RPMI8226 (cell line): ENCODE measurements around the gene SEBOX.

ENCODE experiments used
- DNase-seq: peaks from one replicate; pipeline ENCODE4 v3.0.0-alpha.2; 2015

The SEBOX gene

GRCh38 chr17:28392491-28392890 is 27.5 kb upstream of the SEBOX start:
- DNase-seq = no peak

GRCh38 chr17:28391401-28391800 is 26.4 kb upstream of the SEBOX start:
- no peak for DNase-seq

GRCh38 chr17:28390984-28391383 is 26.0 kb upstream of the SEBOX start:
- no peak for DNase-seq

GRCh38 chr17:28390563-28390962 is 25.6 kb upstream of the SEBOX start:
- no peak for DNase-seq

GRCh38 chr17:28390141-28390540 is 25.1 kb upstream of the SEBOX start:
- no peak for DNase-seq

- DNase-seq = no peak
Measured at GRCh38 chr17:28388106-28388505, 23.1 kb upstream of the SEBOX start.

GRCh38 chr17:28386391-28386790 is 21.4 kb upstream of the SEBOX start:
- DNase-seq = no peak

- DNase-seq = peak; percentile 18
Measured at GRCh38 chr17:28385406-28385805, 20.4 kb upstream of the SEBOX start.

- peak; percentile 20 for DNase-seq
Measured at GRCh38 chr17:28385037-28385400, 20.0 kb upstream of the SEBOX start.

- DNase-seq = peak; percentile 68
Measured at GRCh38 chr17:28384281-28385036, 19.5 kb upstream of the SEBOX start.

- DNase-seq = no peak
Measured at GRCh38 chr17:28381141-28381825, 16.3 kb upstream of the SEBOX start.

GRCh38 chr17:28379814-28380801 is 15.1 kb upstream of the SEBOX start:
- no peak for DNase-seq

- no peak for DNase-seq
Measured at GRCh38 chr17:28372945-28373274, 7.9 kb upstream of the SEBOX start.

GRCh38 chr17:28372203-28372944 is 7.4 kb upstream of the SEBOX start:
- peak; percentile 28 for DNase-seq

GRCh38 chr17:28371245-28372202 is 6.5 kb upstream of the SEBOX start, which contains the start of gene SARM1:
TSS of gene SARM1 (plus strand) at chr17:28371694. CDS start at chr17:28372033, 339 bp downstream.
- DNase-seq = peak; percentile 74

- DNase-seq = no peak
Measured at GRCh38 chr17:28370744-28371103, 5.7 kb upstream of the SEBOX start.

- no peak for DNase-seq
Measured at GRCh38 chr17:28370035-28370743, 5.2 kb upstream of the SEBOX start, which contains the start of gene VTN. TSS of gene VTN (minus strand) at chr17:28370307. CDS start at chr17:28370203, 104 bp downstream.

- DNase-seq = no peak
Measured at GRCh38 chr17:28369684-28370034, 4.7 kb upstream of the SEBOX start.

GRCh38 chr17:28368915-28369683 is 4.1 kb upstream of the SEBOX start:
- DNase-seq = no peak

- DNase-seq = no peak
Measured at GRCh38 chr17:28368306-28368831, 3.4 kb upstream of the SEBOX start.
